Mucosa of rectum (tissue), 2 donors: ENCODE measurements around the gene PEDS1.
A peak's percentile ranks its signal among the peaks of the same experiment; 100 is the strongest.

Experiments
- H3K27ac ChIP-seq, 2 donors: one replicate each; pipeline ENCODE4 v1.7.0; 2013; ENCODE audit warnings: inconsistent platforms in 2 of 2, low read depth in 2 of 2, low read length in 2 of 2
- H3K27me3 ChIP-seq, 2 donors: one replicate each; pipeline ENCODE4 v1.7.0; 2013; ENCODE audit warnings: low read length in 2 of 2; ENCODE audit not compliant: control insufficient read depth in 2 of 2, insufficient read depth in 2 of 2
- H3K36me3 ChIP-seq, 2 donors: one replicate each; pipeline ENCODE4 v1.7.0; 2013; ENCODE audit warnings: low read length in 2 of 2; ENCODE audit not compliant: control insufficient read depth in 2 of 2, insufficient read depth in 2 of 2
- H3K4me1 ChIP-seq, 2 donors: one replicate each; pipeline ENCODE4 v1.7.0; 2013; ENCODE audit warnings: low read length in 2 of 2, mild to moderate bottlenecking in 1 of 2; ENCODE audit not compliant: control insufficient read depth in 2 of 2, insufficient read depth in 2 of 2
- H3K4me3 ChIP-seq, 2 donors: one replicate each; pipeline ENCODE4 v1.7.0; 2013; ENCODE audit warnings: low read length in 2 of 2
- H3K9ac ChIP-seq, 2 donors: one replicate each; pipeline ENCODE4 v1.7.0; 2013; ENCODE audit warnings: low read length in 2 of 2, low read depth in 1 of 2, mild to moderate bottlenecking in 1 of 2
- H3K9me3 ChIP-seq, 2 donors: one replicate each; pipeline ENCODE4 v1.7.0; 2013; ENCODE audit warnings: low read length in 2 of 2; ENCODE audit not compliant: control insufficient read depth in 2 of 2
- donor health status: healthy.
- donor health status: Normal muscosa, but diverticular disease.

Gene PEDS1

GRCh38 chr20:50133474-50134217 is 19.9 kb downstream of the PEDS1 start:
- no peak overlapping the region for H3K4me3 ChIP-seq
- peaks cover 17 to 34% of the 10 kb centered on the region in 2 donors for H3K36me3 ChIP-seq
- H3K27me3 ChIP-seq = no peaks in the 10 kb centered on the region
- no peaks in the 10 kb centered on the region for H3K4me1 ChIP-seq
- H3K27ac ChIP-seq = no peak overlapping the region
- no peaks in the 10 kb centered on the region for H3K9me3 ChIP-seq
- no peak overlapping the region for H3K9ac ChIP-seq

- Histone ChIP-seq H3K36me3 (peaks cover 20 to 39% of the 10 kb centered on the region in 2 donors), H3K9ac (no peak overlapping the region), H3K27me3 (no peaks in the 10 kb centered on the region), H3K9me3 (no peaks in the 10 kb centered on the region), H3K27ac (no peak overlapping the region), H3K4me1 (no peaks in the 10 kb centered on the region), H3K4me3 (no peak overlapping the region)
Measured at GRCh38 chr20:50133041-50133440, 20.5 kb downstream of the PEDS1 start.

GRCh38 chr20:50130995-50131394 is 22.5 kb downstream of the PEDS1 start:
- peaks cover 26 to 40% of the 10 kb centered on the region in 2 donors for H3K36me3 ChIP-seq
- H3K9me3 ChIP-seq = no peaks in the 10 kb centered on the region
- H3K4me3 ChIP-seq = peak overlapping the region in 1 of 2 donors; percentile 20
- no peak overlapping the region for H3K9ac ChIP-seq
- H3K4me1 ChIP-seq = peaks cover 8 to 10% of the 10 kb centered on the region in 2 donors
- H3K27ac ChIP-seq = peak overlapping the region in 1 of 2 donors; percentile 29
- no peaks in the 10 kb centered on the region for H3K27me3 ChIP-seq

- Histone ChIP-seq H3K9ac (no peak overlapping the region), H3K9me3 (no peaks in the 10 kb centered on the region), H3K36me3 (peaks cover 24 to 41% of the 10 kb centered on the region in 2 donors), H3K4me1 (peaks cover 8 to 10% of the 10 kb centered on the region in 2 donors), H3K4me3 (peak overlapping the region in 1 of 2 donors; percentile 20), H3K27me3 (no peaks in the 10 kb centered on the region), H3K27ac (peak overlapping the region in 1 of 2 donors; percentile 29)
Measured at GRCh38 chr20:50130356-50130723, 23.2 kb downstream of the PEDS1 start.

GRCh38 chr20:50129662-50130355 is 23.7 kb downstream of the PEDS1 start:
- Histone ChIP-seq H3K27me3 (no peaks in the 10 kb centered on the region), H3K9me3 (no peaks in the 10 kb centered on the region), H3K4me3 (no peak overlapping the region), H3K4me1 (peaks cover 8 to 10% of the 10 kb centered on the region in 2 donors), H3K36me3 (peaks cover 25 to 43% of the 10 kb centered on the region in 2 donors), H3K27ac (peak overlapping the region in 1 of 2 donors; percentile 29), H3K9ac (no peak overlapping the region)

- H3K4me1 ChIP-seq = peaks cover 8 to 10% of the 10 kb centered on the region in 2 donors
- no peak overlapping the region for H3K27ac ChIP-seq
- peaks cover 37 to 48% of the 10 kb centered on the region in 2 donors for H3K36me3 ChIP-seq
- no peaks in the 10 kb centered on the region for H3K9me3 ChIP-seq
- no peak overlapping the region for H3K9ac ChIP-seq
- no peak overlapping the region for H3K4me3 ChIP-seq
- H3K27me3 ChIP-seq = no peaks in the 10 kb centered on the region
Measured at GRCh38 chr20:50128520-50128905, 25.0 kb downstream of the PEDS1 start.

- H3K9me3 ChIP-seq = no peaks in the 10 kb centered on the region
- no peak overlapping the region for H3K9ac ChIP-seq
- peaks cover 8 to 10% of the 10 kb centered on the region in 2 donors for H3K4me1 ChIP-seq
- no peaks in the 10 kb centered on the region for H3K27me3 ChIP-seq
- no peak overlapping the region for H3K4me3 ChIP-seq
- no peak overlapping the region for H3K27ac ChIP-seq
- peaks cover 37 to 49% of the 10 kb centered on the region in 2 donors for H3K36me3 ChIP-seq
Measured at GRCh38 chr20:50127587-50128519, 25.7 kb downstream of the PEDS1 start.

- Histone ChIP-seq H3K36me3 (peaks cover 37 to 45% of the 10 kb centered on the region in 2 donors), H3K9me3 (no peaks in the 10 kb centered on the region), H3K4me3 (no peak overlapping the region), H3K27me3 (no peaks in the 10 kb centered on the region), H3K27ac (peak overlapping the region; percentile 46 to 63), H3K9ac (peak overlapping the region in 1 of 2 donors; percentile 31), H3K4me1 (peaks cover 8 to 10% of the 10 kb centered on the region in 2 donors)
Measured at GRCh38 chr20:50126662-50127061, 26.9 kb downstream of the PEDS1 start.

- H3K27me3 ChIP-seq = no peaks in the 10 kb centered on the region
- H3K9me3 ChIP-seq = no peaks in the 10 kb centered on the region
- no peak overlapping the region for H3K9ac ChIP-seq
- H3K27ac ChIP-seq = no peak overlapping the region
- H3K36me3 ChIP-seq = peaks cover 30 to 38% of the 10 kb centered on the region in 2 donors
- H3K4me1 ChIP-seq = peaks cover 11 to 13% of the 10 kb centered on the region in 2 donors
- H3K4me3 ChIP-seq = no peak overlapping the region
Measured at GRCh38 chr20:50125279-50125678, 28.2 kb downstream of the PEDS1 start.
